H9 (cell line): Measurements from ENCODE around the gene CXCR3. TPM values are rescaled to one million over a fixed set of nuclear protein-coding genes. Genes with fewer than 3 reads are reported as not detected.

Source experiments
- DNase-seq: peaks from one replicate; pipeline ENCODE4 v3.0.0-alpha.2; 2017
- H2AFZ ChIP-seq: one replicate; pipeline ENCODE4 v1.6.1; 2013; ENCODE audit warnings: mild to moderate bottlenecking, low read length, control low read depth, moderate library complexity
- H2AK5ac ChIP-seq: 2 replicates; pipeline ENCODE4 v1.6.1; 2013; ENCODE audit warnings: low read length, control low read depth, mixed read lengths; ENCODE audit not compliant: insufficient read length
- H2BK120ac ChIP-seq: one replicate; pipeline ENCODE4 v1.6.1; 2013; ENCODE audit warnings: low read depth, mild to moderate bottlenecking, low read length, control low read depth, inconsistent platforms; ENCODE audit not compliant: poor library complexity, severe bottlenecking
- H2BK12ac ChIP-seq: 2 replicates; pipeline ENCODE4 v1.6.1; 2013; ENCODE audit warnings: low read length, control low read depth, mixed read lengths, low read depth; ENCODE audit not compliant: insufficient read length
- H2BK15ac ChIP-seq: 2 replicates; pipeline ENCODE4 v1.6.1; 2013; ENCODE audit warnings: low read depth, low read length, control low read depth
- H2BK20ac ChIP-seq: one replicate; pipeline ENCODE4 v1.6.1; 2013; ENCODE audit warnings: low read depth, mild to moderate bottlenecking, low read length, control low read depth, inconsistent platforms; ENCODE audit not compliant: poor library complexity, severe bottlenecking
- H2BK5ac ChIP-seq: 2 replicates; pipeline ENCODE4 v1.6.1; 2013; ENCODE audit warnings: low read length, control low read depth, mixed read lengths; ENCODE audit not compliant: insufficient read length
- H3K14ac ChIP-seq: 2 replicates; pipeline ENCODE4 v1.6.1; 2013; ENCODE audit warnings: low read length, control low read depth; ENCODE audit not compliant: insufficient read depth
- H3K18ac ChIP-seq: 2 replicates; pipeline ENCODE4 v1.6.1; 2013; ENCODE audit warnings: low read depth, mild to moderate bottlenecking, mixed read lengths, low read length, control low read depth; ENCODE audit not compliant: insufficient read length
- H3K23ac ChIP-seq: 2 replicates; pipeline ENCODE4 v1.6.1; 2013; ENCODE audit warnings: low read length, control low read depth, mixed read lengths, low read depth; ENCODE audit not compliant: insufficient read length
- H3K23me2 ChIP-seq: 2 replicates; pipeline ENCODE4 v1.6.1; 2013; ENCODE audit warnings: low read depth, mild to moderate bottlenecking, mixed read lengths, low read length, control low read depth; ENCODE audit not compliant: insufficient read length, poor library complexity, severe bottlenecking
- H3K27ac ChIP-seq: 2 replicates; pipeline ENCODE4 v1.5.1; 2013; ENCODE audit warnings: low read length, control low read depth, mixed read lengths, low read depth; ENCODE audit not compliant: insufficient read length
- H3K27me3 ChIP-seq: 2 replicates; pipeline ENCODE4 v1.6.1; 2013; ENCODE audit warnings: low read length, control low read depth, inconsistent platforms; ENCODE audit not compliant: insufficient read depth
- H3K4ac ChIP-seq: 2 replicates; pipeline ENCODE4 v1.6.1; 2013; ENCODE audit warnings: low read depth, mild to moderate bottlenecking, control low read depth, inconsistent platforms, low read length, moderate library complexity
- H3K4me1 ChIP-seq: 2 replicates; pipeline ENCODE4 v1.6.1; 2013; ENCODE audit warnings: low read length, control low read depth, inconsistent platforms; ENCODE audit not compliant: insufficient read depth
- H3K4me2 ChIP-seq: 2 replicates; pipeline ENCODE4 v1.6.1; 2013; ENCODE audit warnings: low read length, control low read depth, mixed read lengths; ENCODE audit not compliant: insufficient read length, insufficient read depth
- H3K56ac ChIP-seq: 2 replicates; pipeline ENCODE4 v1.6.1; 2013; ENCODE audit warnings: low read depth, mild to moderate bottlenecking, mixed read lengths, low read length, control low read depth; ENCODE audit not compliant: insufficient read length
- H3K79me1 ChIP-seq: 2 replicates; pipeline ENCODE4 v1.6.1; 2013; ENCODE audit warnings: low read depth, mild to moderate bottlenecking, moderate library complexity, low read length, control low read depth, inconsistent platforms; ENCODE audit not compliant: insufficient read depth, poor library complexity, severe bottlenecking
- H3K79me2 ChIP-seq: 2 replicates; pipeline ENCODE4 v1.6.1; 2013; ENCODE audit warnings: low read length, control low read depth, inconsistent platforms; ENCODE audit not compliant: insufficient read depth
- H3K9ac ChIP-seq: 2 replicates; pipeline ENCODE4 v1.6.1; 2013; ENCODE audit warnings: low read length, control low read depth, mixed read lengths; ENCODE audit not compliant: insufficient read length; ENCODE audit errors: extremely low read depth
- H3K9me3 ChIP-seq: one replicate; pipeline ENCODE4 v1.6.1; 2013; ENCODE audit warnings: low read depth, low read length, inconsistent platforms; ENCODE audit not compliant: control insufficient read depth
- H3T11ph ChIP-seq: one replicate; pipeline ENCODE4 v1.6.1; 2013; ENCODE audit warnings: mild to moderate bottlenecking, low read length, control low read depth, inconsistent platforms
- H4K20me1 ChIP-seq: one replicate; pipeline ENCODE4 v1.6.1; 2013; ENCODE audit not compliant: control insufficient read depth, insufficient read length, insufficient read depth
- H4K5ac ChIP-seq: 2 replicates; pipeline ENCODE4 v1.6.1; 2013; ENCODE audit warnings: low read depth, mild to moderate bottlenecking, mixed read lengths, low read length, control low read depth; ENCODE audit not compliant: insufficient read length
- H4K8ac ChIP-seq: replicated peaks from 2 replicates; pipeline ENCODE4 v1.6.1; 2013; ENCODE audit warnings: low read length, control low read depth, mixed read lengths, low read depth; ENCODE audit not compliant: insufficient read length
- H4K91ac ChIP-seq: 2 replicates; pipeline ENCODE4 v1.6.1; 2013; ENCODE audit warnings: low read depth, mild to moderate bottlenecking, moderate library complexity, mixed read lengths, low read length, control low read depth; ENCODE audit not compliant: insufficient read length
- H3K27ac Mint-ChIP-seq, 3 experiments: 2 replicates in 2 of 3; 3 replicates in 1 of 3; pipeline ENCODE4 v1.8.0; 2020 to 2021; ENCODE audit warnings: mixed read lengths in 3 of 3, mild to moderate bottlenecking in 1 of 3, moderate library complexity in 1 of 3
- H3K27me3 Mint-ChIP-seq: 2 replicates; pipeline ENCODE4 v1.8.0; 2021; ENCODE audit warnings: low read depth, mild to moderate bottlenecking, moderate library complexity, mixed read lengths
- H3K36me3 Mint-ChIP-seq, 3 experiments: 2 replicates in 2 of 3; 3 replicates in 1 of 3; pipeline ENCODE4 v1.8.0; 2020 to 2021; ENCODE audit warnings: low read depth in 3 of 3, mixed read lengths in 3 of 3; ENCODE audit not compliant: insufficient read depth in 1 of 3
- H3K4me1 Mint-ChIP-seq, 2 experiments: 2 replicates each; pipeline ENCODE4 v1.8.0; 2020; ENCODE audit warnings: mixed read lengths in 2 of 2
- H3K4me3 Mint-ChIP-seq, 2 experiments: 2 replicates in 1 of 2; 3 replicates in 1 of 2; pipeline ENCODE4 v1.8.0; 2020 to 2021; ENCODE audit warnings: mild to moderate bottlenecking in 2 of 2, mixed read lengths in 2 of 2, moderate library complexity in 1 of 2
- H3K9me3 Mint-ChIP-seq, 2 experiments: 2 replicates in 1 of 2; 3 replicates in 1 of 2; pipeline ENCODE4 v1.8.0; 2020; ENCODE audit warnings: mild to moderate bottlenecking in 2 of 2, mixed read lengths in 2 of 2, moderate library complexity in 1 of 2
- WGBS: extraction: QIAGEN DNeasy Blood & Tissue Kit; methylation state at CpG from one replicate; pipeline ENCODE4 v1.1.7; 2013; ENCODE audit warnings: missing lambda C conversion rate, low lambda C conversion rate, mixed read lengths; ENCODE audit not compliant: insufficient read length; ENCODE audit errors: extremely low coverage; 5-methylcytosine and 5-hydroxymethylcytosine counted together
- total RNA-seq: library from RNA; stranded (reverse); gene quantifications from 2 replicates; pipeline ENCODE4 v1.2.1, GENCODE V29; 2021
- TF ChIP-seq, protein P1 (sequence below): fragments of 200-600 bp; sonication (generic); conservative IDR thresholded peaks from 3 replicates; pipeline ENCODE4 v1.8.0; 2021; ENCODE audit warnings: antibody characterized with exemption, mild to moderate bottlenecking

Gene CXCR3
- total RNA-seq, 1 experiment from 2014 or later: not detected

DNA sequence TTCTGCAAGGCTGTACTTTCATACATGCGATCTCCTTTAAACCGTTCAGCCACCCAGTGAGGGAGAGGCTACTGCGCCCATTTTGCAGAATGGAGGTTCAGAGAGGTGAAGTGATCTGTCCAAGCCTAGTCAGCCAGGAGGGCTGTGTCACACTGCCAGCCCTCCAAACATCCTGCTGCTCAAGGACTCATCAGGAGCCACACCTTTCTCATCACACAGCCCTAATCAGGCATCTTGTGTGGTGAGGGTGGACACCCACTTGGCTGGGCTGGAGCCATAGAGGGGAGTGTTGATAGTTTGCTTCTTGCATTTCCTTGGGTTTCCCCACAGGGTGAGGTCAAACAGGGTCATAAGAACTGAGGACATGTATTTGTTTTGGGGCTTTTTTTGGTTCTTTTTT is 5.4 kb upstream of the CXCR3 start:
- no peak overlapping the region for H3K9ac ChIP-seq
- no peak overlapping the region for H4K91ac ChIP-seq
- H3K79me1 ChIP-seq: no peaks in the 10 kb centered on the region
- H2BK5ac ChIP-seq: no peak overlapping the region
- no peak overlapping the region for H3K23ac ChIP-seq
- Mint-ChIP-seq H3K27ac (no peak overlapping the region), H3K9me3 (peaks cover 69 to 79% of the 10 kb centered on the region in 2 experiments), H3K4me1 (peaks cover 2 to 9% of the 10 kb centered on the region in 2 experiments; a peak in 1 of 4 replicates), H3K27me3 (no peaks in the 10 kb centered on the region), H3K36me3 (peaks cover 0 to 5% (median 2%) of the 10 kb centered on the region in 3 experiments; a peak in 4 of 7 replicates), H3K4me3 (no peak overlapping the region)
- no peak overlapping the region for H3T11ph ChIP-seq
- H3K4me2 ChIP-seq: no peak overlapping the region
- no peak for DNase-seq
- TF ChIP-seq, protein P1, sequence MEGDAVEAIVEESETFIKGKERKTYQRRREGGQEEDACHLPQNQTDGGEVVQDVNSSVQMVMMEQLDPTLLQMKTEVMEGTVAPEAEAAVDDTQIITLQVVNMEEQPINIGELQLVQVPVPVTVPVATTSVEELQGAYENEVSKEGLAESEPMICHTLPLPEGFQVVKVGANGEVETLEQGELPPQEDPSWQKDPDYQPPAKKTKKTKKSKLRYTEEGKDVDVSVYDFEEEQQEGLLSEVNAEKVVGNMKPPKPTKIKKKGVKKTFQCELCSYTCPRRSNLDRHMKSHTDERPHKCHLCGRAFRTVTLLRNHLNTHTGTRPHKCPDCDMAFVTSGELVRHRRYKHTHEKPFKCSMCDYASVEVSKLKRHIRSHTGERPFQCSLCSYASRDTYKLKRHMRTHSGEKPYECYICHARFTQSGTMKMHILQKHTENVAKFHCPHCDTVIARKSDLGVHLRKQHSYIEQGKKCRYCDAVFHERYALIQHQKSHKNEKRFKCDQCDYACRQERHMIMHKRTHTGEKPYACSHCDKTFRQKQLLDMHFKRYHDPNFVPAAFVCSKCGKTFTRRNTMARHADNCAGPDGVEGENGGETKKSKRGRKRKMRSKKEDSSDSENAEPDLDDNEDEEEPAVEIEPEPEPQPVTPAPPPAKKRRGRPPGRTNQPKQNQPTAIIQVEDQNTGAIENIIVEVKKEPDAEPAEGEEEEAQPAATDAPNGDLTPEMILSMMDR: no peak
- H2BK15ac ChIP-seq: no peak overlapping the region
- no peak overlapping the region for H2BK12ac ChIP-seq
- no peak overlapping the region for H2AK5ac ChIP-seq
- WGBS: no CpG with 5 or more reads among the region's 3 CpGs
- no peak overlapping the region for H4K5ac ChIP-seq
- H4K20me1 ChIP-seq: no peaks in the 10 kb centered on the region
- peaks cover 33% of the 10 kb centered on the region for H3K9me3 ChIP-seq
- no peak overlapping the region for H3K27ac ChIP-seq
- H3K4ac ChIP-seq: no peak overlapping the region
- H3K18ac ChIP-seq: no peak overlapping the region
- H2BK120ac ChIP-seq: no peak overlapping the region
- H3K27me3 ChIP-seq: no peaks in the 10 kb centered on the region
- H3K14ac ChIP-seq: no peak overlapping the region
- no peaks in the 10 kb centered on the region for H3K79me2 ChIP-seq
- no peak overlapping the region for H2BK20ac ChIP-seq
- H3K4me1 ChIP-seq: no peaks in the 10 kb centered on the region
- H3K23me2 ChIP-seq: no peaks in the 10 kb centered on the region
- no peak overlapping the region for H2AFZ ChIP-seq
- H3K56ac ChIP-seq: no peak overlapping the region
- no peak overlapping the region for H4K8ac ChIP-seq
